ENCODE measurements around the gene LRMDA.

- TF ChIP-seq CREB1 (IDR thresholded peaks at IDR 0.05; ENCODE audit: low read depth) (no peak), FOXM1 (IDR thresholded peaks at IDR 0.05; ENCODE audit: borderline replicate concordance, low read depth) (no peak), EP300 (IDR thresholded peaks at IDR 0.05; ENCODE audit: borderline replicate concordance) (no peak), REST (IDR thresholded peaks at IDR 0.05; ENCODE audit: low read depth) (no peak), MAX (IDR thresholded peaks at IDR 0.05) (no peak), RAD21 (IDR thresholded peaks at IDR 0.05; ENCODE audit: low read depth) (no peak), TEAD4 (IDR thresholded peaks at IDR 0.05) (no peak), CEBPB (IDR thresholded peaks at IDR 0.05) (no peak), NFIC (IDR thresholded peaks at IDR 0.05) (no peak), TAF1 (IDR thresholded peaks at IDR 0.05; ENCODE audit: low read depth) (no peak), ZBTB7A (IDR thresholded peaks at IDR 0.05; ENCODE audit: low read depth) (no peak), YY1 (IDR thresholded peaks at IDR 0.05; ENCODE audit: low read depth) (no peak), EGR1 (IDR thresholded peaks at IDR 0.05) (no peak)
- TF ChIP-seq, protein P1, sequence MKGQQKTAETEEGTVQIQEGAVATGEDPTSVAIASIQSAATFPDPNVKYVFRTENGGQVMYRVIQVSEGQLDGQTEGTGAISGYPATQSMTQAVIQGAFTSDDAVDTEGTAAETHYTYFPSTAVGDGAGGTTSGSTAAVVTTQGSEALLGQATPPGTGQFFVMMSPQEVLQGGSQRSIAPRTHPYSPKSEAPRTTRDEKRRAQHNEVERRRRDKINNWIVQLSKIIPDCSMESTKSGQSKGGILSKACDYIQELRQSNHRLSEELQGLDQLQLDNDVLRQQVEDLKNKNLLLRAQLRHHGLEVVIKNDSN (IDR thresholded peaks at IDR 0.05), result no peak
Measured at GRCh38 chr10:76024460-76025123, 593.2 kb downstream of the LRMDA start.

Measured in Ishikawa (cell line).